HCT116 (cell line): ENCODE results near the gene SCN3A. TPM values are rescaled to one million over a fixed set of nuclear protein-coding genes. Genes with fewer than 3 reads are reported as not detected.

ENCODE experiments used
- ATAC-seq: fragments of 200-7000 bp; cut with Tn5 transposase; 2 replicates; pipeline ENCODE4 v1.9.1; 2020; ENCODE audit warnings: mild to moderate bottlenecking, moderate library complexity
- BruUV-seq: library from RNA; stranded (reverse); fragments of 400-500 nt; replicated peaks from 2 replicates; lab custom pipeline; 2021; lab: Mats Ljungman, UMichigan
- CTCF ChIA-PET: fragments of 300-600 bp; sonication (Branson Sonifier 250); formaldehyde crosslinking; loops from one replicate; lab custom pipeline; 2021; ENCODE audit warnings: antibody characterized with exemption; lab: Charles Lee
- POLR2A ChIA-PET: fragments of 300-600, 350-600 bp; sonication (Branson Sonifier 250); formaldehyde crosslinking; loops from one replicate; lab custom pipeline; 2021; ENCODE audit warnings: antibody characterized with exemption; lab: Charles Lee
- RAD21 ChIA-PET, 2 experiments: fragments of 300-600 bp; sonication (Branson Sonifier 250); formaldehyde crosslinking; loops; one replicate each; lab custom pipeline; 2023; ENCODE audit warnings: low total read pairs in 2 of 2; ENCODE audit not compliant: uncharacterized antibody in 2 of 2, unreplicated experiment in 2 of 2, low non-redundant PET in 1 of 2; lab: Charles Lee
- DNase-seq: peaks from one replicate; pipeline ENCODE4 v3.0.0-alpha.2; 2010; ENCODE audit warnings: low read depth, low spot score
- H2AFZ ChIP-seq: fragments of 200-600 bp; shearing (Covaris generic), sonication (generic); 2 replicates; pipeline ENCODE4 v1.6.1; 2017; ENCODE audit warnings: low read depth, mixed run types, mixed read lengths, antibody characterized with exemption, low read length; ENCODE audit not compliant: poor library complexity, severe bottlenecking
- H3K27ac ChIP-seq: 2 replicates; pipeline ENCODE4 v1.5.1; 2012; ENCODE audit warnings: low read depth, low read length
- H3K27me3 ChIP-seq: fragments of 200-600 bp; sonication (generic); 2 replicates; pipeline ENCODE4 v1.6.1; 2016; ENCODE audit warnings: mixed run types, low read length, mixed read lengths; ENCODE audit not compliant: insufficient read depth
- H3K36me3 ChIP-seq, 2 experiments: fragments of 200-500 bp in 1 of 2; fragments of 200-600 bp in 1 of 2; sonication (Bioruptor generic) in 1 of 2; sonication (generic) in 1 of 2; 2 replicates each; pipeline versions ENCODE4 v1.5.1 to v1.6.1; 2014 to 2016; ENCODE audit warnings: low read length in 2 of 2, inconsistent platforms in 1 of 2, mixed read lengths in 1 of 2, mixed run types in 1 of 2; ENCODE audit not compliant: insufficient read depth in 2 of 2, control insufficient read depth in 1 of 2
- H3K4me1 ChIP-seq, 2 experiments: fragments of 200-600 bp in 1 of 2; sonication (generic) in 1 of 2; 2 replicates each; pipeline versions ENCODE4 v1.5.1 to v1.6.1; 2012 to 2017; ENCODE audit warnings: low read length in 2 of 2, inconsistent platforms in 1 of 2, mild to moderate bottlenecking in 1 of 2, mixed read lengths in 1 of 2, mixed run types in 1 of 2, moderate library complexity in 1 of 2; ENCODE audit not compliant: insufficient read depth in 2 of 2, control insufficient read depth in 1 of 2
- H3K4me2 ChIP-seq: fragments of 200-600 bp; sonication (generic); 2 replicates; pipeline ENCODE4 v1.6.1; 2017; ENCODE audit warnings: mixed run types, low read length, mixed read lengths
- H3K4me3 ChIP-seq, 2 experiments: fragments of 200-600 bp in 1 of 2; sonication (generic) in 1 of 2; replicated peaks in 1 of 2; 2 replicates each; pipeline ENCODE4 v1.5.1; 2011 to 2016; ENCODE audit warnings: low read length in 2 of 2, control low read depth in 1 of 2, low read depth in 1 of 2, mild to moderate bottlenecking in 1 of 2, mixed read lengths in 1 of 2, mixed run types in 1 of 2
- H3K79me2 ChIP-seq: fragments of 200-600 bp; sonication (generic); 2 replicates; pipeline ENCODE4 v1.6.1; 2017; ENCODE audit warnings: mild to moderate bottlenecking, mixed run types, low read length, moderate library complexity, mixed read lengths; ENCODE audit not compliant: insufficient read depth
- H3K9ac ChIP-seq: fragments of 200-600 bp; sonication (generic); 2 replicates; pipeline ENCODE4 v1.6.1; 2016; ENCODE audit warnings: low read length, mixed read lengths
- H3K9me2 ChIP-seq: fragments of 200-600 bp; sonication (generic), shearing (Covaris generic); 2 replicates; pipeline ENCODE4 v1.6.1; 2017; ENCODE audit warnings: mixed run types, mild to moderate bottlenecking, moderate library complexity; ENCODE audit not compliant: insufficient read depth
- H3K9me3 ChIP-seq, 2 experiments: fragments of 200-500 bp in 1 of 2; fragments of 200-600 bp in 1 of 2; sonication (Bioruptor generic) in 1 of 2; sonication (generic) in 1 of 2; 2 replicates each; pipeline ENCODE4 v1.6.1; 2014 to 2017; ENCODE audit warnings: low read length in 2 of 2, mixed read lengths in 2 of 2, inconsistent platforms in 1 of 2, low read depth in 1 of 2, mild to moderate bottlenecking in 1 of 2, mixed run types in 1 of 2, moderate library complexity in 1 of 2; ENCODE audit not compliant: control insufficient read depth in 1 of 2, insufficient read depth in 1 of 2
- H4K20me1 ChIP-seq: fragments of 200-600 bp; sonication (generic), shearing (Covaris generic); 2 replicates; pipeline ENCODE4 v1.6.1; 2017; ENCODE audit warnings: mixed run types, mild to moderate bottlenecking, moderate library complexity; ENCODE audit not compliant: insufficient read depth
- ATF3 ChIP-seq: IDR thresholded peaks from 2 replicates; pipeline ENCODE4 v1.6.1; 2012
- ELF1 ChIP-seq: IDR thresholded peaks from 2 replicates; pipeline ENCODE4 v1.6.1; 2012; ENCODE audit warnings: low read depth, borderline replicate concordance
- EZH2 ChIP-seq: fragments of 200-600 bp; sonication (generic); IDR thresholded peaks from 2 replicates; pipeline ENCODE4 v1.6.1; 2017; ENCODE audit warnings: antibody characterized with exemption, mixed run types
- FOSL1 ChIP-seq: IDR thresholded peaks from 2 replicates; pipeline ENCODE4 v1.6.1; 2012; ENCODE audit warnings: low read depth
- JUND ChIP-seq: IDR thresholded peaks from 2 replicates; pipeline ENCODE4 v1.6.1; 2012
- POLR2AphosphoS5 ChIP-seq: IDR thresholded peaks from 2 replicates; pipeline ENCODE4 v1.6.1; 2011; ENCODE audit warnings: mild to moderate bottlenecking, low read depth, low read length, moderate library complexity
- SIN3A ChIP-seq: IDR thresholded peaks from 2 replicates; pipeline ENCODE4 v1.6.1; 2012; ENCODE audit warnings: low read depth
- TCF7L2 ChIP-seq: IDR thresholded peaks from 2 replicates; pipeline ENCODE4 v1.7.0; 2011; ENCODE audit warnings: borderline replicate concordance, inconsistent platforms; ENCODE audit not compliant: insufficient read depth, insufficient read length; ENCODE audit errors: extremely low read depth
- YY1 ChIP-seq: IDR thresholded peaks from 2 replicates; pipeline ENCODE4 v1.6.1; 2011; ENCODE audit warnings: low read length, low read depth, moderate library complexity, mild to moderate bottlenecking; ENCODE audit not compliant: insufficient replicate concordance; ENCODE audit errors: extremely low read depth
- intact Hi-C: fragments of 100-400 bp; cut with micrococcal nuclease; formaldehyde crosslinking; loops from 2 replicates; pipeline ENCODE4 v1.10.0; 2022
- total RNA-seq: library from RNA; stranded (reverse); gene quantifications from one replicate; pipeline ENCODE4 v1.2.1, GENCODE V29; 2021; ENCODE audit not compliant: unreplicated experiment
- TF ChIP-seq, protein P1 (sequence below): IDR thresholded peaks from 2 replicates; pipeline ENCODE4 v1.6.1; 2011; ENCODE audit warnings: mild to moderate bottlenecking, low read length, moderate library complexity; ENCODE audit not compliant: insufficient replicate concordance; ENCODE audit errors: extremely low read depth
- TF ChIP-seq, protein P2 (sequence below): IDR thresholded peaks from 2 replicates; pipeline ENCODE4 v1.6.1; 2012

The SCN3A gene
- total RNA-seq, 1 experiment from 2014 or later = not detected

DNA sequence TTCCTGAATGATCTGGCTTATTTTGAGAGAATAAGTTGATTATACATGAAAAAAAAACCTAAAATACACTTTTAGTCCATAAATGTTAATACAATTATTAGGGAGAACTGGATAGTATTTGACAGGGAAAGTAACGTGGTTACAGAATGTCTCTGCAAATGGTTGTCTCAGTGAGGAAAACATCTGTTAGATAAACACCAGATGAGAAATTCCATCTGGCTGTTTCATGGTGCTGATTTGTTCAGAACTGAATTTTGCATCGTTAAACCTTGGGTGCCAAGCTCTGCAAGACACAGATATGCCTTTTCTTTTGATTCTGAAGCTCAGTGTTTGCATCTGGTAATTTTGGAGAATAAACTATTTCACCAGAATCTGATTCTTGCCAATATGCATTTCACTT lies 90.4 kb downstream of the SCN3A start:
- BruUV-seq = no TSS peak
- DNase-seq = no peak

GRCh38 chr2:165112789-165113188 lies 91.1 kb downstream of the SCN3A start:
- Histone ChIP-seq H3K9me3 (no peaks in the 10 kb centered on the region), H3K79me2 (no peaks in the 10 kb centered on the region), H3K9me2 (no peaks in the 10 kb centered on the region), H3K4me3 (no peak overlapping the region), H2AFZ (no peak overlapping the region), H3K4me1 (no peaks in the 10 kb centered on the region), H3K27ac (no peak overlapping the region), H3K4me2 (no peak overlapping the region), H3K9ac (no peak overlapping the region), H3K27me3 (peaks cover 45% of the 10 kb centered on the region), H4K20me1 (no peaks in the 10 kb centered on the region), H3K36me3 (no peaks in the 10 kb centered on the region)
- TF ChIP-seq ELF1 (no peak), TCF7L2 (no peak), YY1 (no peak)
- TF ChIP-seq, protein P1, sequence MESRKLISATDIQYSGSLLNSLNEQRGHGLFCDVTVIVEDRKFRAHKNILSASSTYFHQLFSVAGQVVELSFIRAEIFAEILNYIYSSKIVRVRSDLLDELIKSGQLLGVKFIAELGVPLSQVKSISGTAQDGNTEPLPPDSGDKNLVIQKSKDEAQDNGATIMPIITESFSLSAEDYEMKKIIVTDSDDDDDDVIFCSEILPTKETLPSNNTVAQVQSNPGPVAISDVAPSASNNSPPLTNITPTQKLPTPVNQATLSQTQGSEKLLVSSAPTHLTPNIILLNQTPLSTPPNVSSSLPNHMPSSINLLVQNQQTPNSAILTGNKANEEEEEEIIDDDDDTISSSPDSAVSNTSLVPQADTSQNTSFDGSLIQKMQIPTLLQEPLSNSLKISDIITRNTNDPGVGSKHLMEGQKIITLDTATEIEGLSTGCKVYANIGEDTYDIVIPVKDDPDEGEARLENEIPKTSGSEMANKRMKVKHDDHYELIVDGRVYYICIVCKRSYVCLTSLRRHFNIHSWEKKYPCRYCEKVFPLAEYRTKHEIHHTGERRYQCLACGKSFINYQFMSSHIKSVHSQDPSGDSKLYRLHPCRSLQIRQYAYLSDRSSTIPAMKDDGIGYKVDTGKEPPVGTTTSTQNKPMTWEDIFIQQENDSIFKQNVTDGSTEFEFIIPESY = no peak
- TF ChIP-seq, protein P2, sequence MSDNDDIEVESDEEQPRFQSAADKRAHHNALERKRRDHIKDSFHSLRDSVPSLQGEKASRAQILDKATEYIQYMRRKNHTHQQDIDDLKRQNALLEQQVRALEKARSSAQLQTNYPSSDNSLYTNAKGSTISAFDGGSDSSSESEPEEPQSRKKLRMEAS = no peak
- no peak for DNase-seq
- ChIA-PET RAD21 (no interaction called here), POLR2A (no interaction called here), CTCF (no interaction called here)
- BruUV-seq = no TSS peak
- intact Hi-C loops = no loop called here
- no peak for ATAC-seq

More for the DNA sequence above, 90.4 kb downstream of the SCN3A start:
- no peak for ATAC-seq
- Histone ChIP-seq H2AFZ (no peak overlapping the region), H3K79me2 (no peaks in the 10 kb centered on the region), H3K4me1 (no peaks in the 10 kb centered on the region), H3K36me3 (no peaks in the 10 kb centered on the region), H3K27me3 (peaks cover 45% of the 10 kb centered on the region), H3K9me3 (no peaks in the 10 kb centered on the region), H3K4me2 (no peak overlapping the region), H3K4me3 (no peak overlapping the region), H3K27ac (no peak overlapping the region), H4K20me1 (no peaks in the 10 kb centered on the region), H3K9ac (no peak overlapping the region), H3K9me2 (no peaks in the 10 kb centered on the region)
- RAD21 ChIA-PET = no interaction called here
- intact Hi-C loops = no loop called here
- POLR2A ChIA-PET = no interaction called here
- CTCF ChIA-PET = no interaction called here
- TF ChIP-seq POLR2AphosphoS5 = no peak
- no peak for TF ChIP-seq EZH2
- TF ChIP-seq JUND = no peak
- no peak for TF ChIP-seq FOSL1
- TF ChIP-seq TCF7L2 = no peak
- no peak for TF ChIP-seq SIN3A
- TF ChIP-seq ATF3 = no peak
